Left renal pelvis (tissue), 4 donors: ENCODE data around the gene MYO15B. TPM values are rescaled to one million over a fixed set of nuclear protein-coding genes. Genes with fewer than 3 reads are reported as not detected.
A peak's percentile ranks its signal among the peaks of the same experiment; 100 is the strongest.

Source experiments
- DNase-seq, 4 donors: peaks; one replicate each; pipeline ENCODE4 v3.0.0-alpha.2; 2013; ENCODE audit warnings: low read depth in 4 of 4, low spot score in 3 of 4
- polyA plus RNA-seq, 4 donors: library from polyadenylated mRNA; unstranded; fragments of 120-200 nt; gene quantifications; one replicate each; pipeline ENCODE4 v1.2.1, GENCODE V29; 2013; ENCODE audit not compliant: insufficient read length in 4 of 4

MYO15B gene
- polyA plus RNA-seq, 4 donors, result 89.0 to 224 (median 182) TPM

DNA sequence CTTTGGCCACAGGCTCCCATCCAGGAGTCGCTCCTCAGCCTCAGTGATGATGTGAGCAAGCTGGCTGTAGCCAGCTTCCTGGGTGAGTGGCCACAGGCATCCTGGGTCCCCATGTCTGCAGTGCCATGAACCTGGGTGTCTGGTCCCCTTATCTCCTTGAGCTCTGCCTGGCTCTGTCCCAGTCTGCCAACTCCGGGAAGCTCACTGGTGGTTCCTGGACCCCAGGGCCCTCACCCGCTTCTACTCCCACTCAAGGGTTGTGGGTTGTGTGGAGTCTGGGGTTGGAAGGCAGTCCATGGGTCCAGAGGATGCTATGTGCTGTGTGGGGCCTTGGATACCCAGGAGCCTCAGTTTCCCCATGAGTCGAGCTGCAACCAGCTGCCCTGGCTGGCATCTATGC, 33.9 kb downstream of the MYO15B start:
- DNase-seq, result no peak

DNA sequence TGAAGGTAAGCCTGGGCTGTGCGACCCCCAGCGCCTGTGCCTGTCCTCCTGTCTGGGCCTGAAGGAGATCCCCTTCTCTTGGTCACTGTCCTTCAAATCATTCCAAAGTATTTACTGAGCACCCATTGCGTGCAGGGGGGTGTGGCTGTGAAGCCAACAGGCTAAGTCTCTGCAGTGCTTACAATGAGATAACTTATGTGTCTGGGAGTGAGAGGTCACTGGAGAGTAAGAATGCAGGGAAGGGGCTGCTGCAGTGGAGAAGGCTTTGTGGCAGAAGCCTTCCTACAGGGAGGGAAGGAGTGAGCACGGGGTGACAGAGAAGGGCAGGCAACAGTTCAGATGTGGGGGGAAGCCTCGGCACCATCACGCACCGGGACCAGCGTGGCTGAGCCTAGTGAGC, 34.5 kb downstream of the MYO15B start:
- no peak for DNase-seq

DNA sequence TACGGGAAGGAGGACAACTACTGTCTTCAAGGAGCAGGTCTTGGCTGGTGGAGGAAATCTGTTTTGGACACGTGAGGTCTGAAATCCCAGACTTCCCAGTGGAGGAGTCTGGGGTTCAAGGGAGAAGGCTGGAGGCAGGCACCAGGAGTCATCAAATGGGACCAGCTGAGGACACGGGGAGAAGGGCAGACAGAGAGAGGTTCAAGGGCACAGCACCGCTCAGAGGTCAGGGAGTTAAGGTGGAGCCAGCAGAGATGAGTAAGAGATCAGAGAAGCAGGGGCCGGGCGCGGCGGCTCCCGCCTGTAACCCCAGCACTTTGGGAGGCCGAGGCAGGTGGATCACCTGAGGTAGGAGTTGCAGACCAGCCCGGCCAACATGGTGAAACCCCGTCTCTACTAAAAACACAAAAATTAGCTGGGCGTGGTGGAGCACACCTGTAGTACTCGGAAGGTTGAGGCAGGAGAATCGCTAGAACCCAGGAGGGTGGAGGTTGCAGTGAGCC, 35.2 kb downstream of the MYO15B start:
- no peak for DNase-seq

DNA sequence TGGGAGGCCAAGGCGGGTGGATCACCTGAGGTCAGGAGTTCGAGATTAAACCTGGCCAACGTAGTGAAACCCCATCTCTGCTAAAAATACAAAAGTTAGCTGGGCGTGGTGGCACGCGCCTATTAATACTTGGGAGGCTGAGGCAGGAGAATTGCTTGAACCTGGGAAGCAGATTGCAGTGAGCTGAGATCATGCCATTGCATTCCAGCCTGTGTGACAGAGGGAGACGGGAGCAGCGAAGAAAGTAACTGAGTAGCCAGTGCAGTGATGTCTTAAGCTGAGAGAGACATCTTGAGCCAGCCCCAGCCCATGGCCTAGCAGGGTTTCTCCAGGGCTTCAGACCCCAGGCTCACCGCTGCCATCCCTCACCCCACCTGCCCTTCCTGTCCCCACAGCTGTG, 35.8 kb downstream of the MYO15B start:
- DNase-seq, result no peak

DNA sequence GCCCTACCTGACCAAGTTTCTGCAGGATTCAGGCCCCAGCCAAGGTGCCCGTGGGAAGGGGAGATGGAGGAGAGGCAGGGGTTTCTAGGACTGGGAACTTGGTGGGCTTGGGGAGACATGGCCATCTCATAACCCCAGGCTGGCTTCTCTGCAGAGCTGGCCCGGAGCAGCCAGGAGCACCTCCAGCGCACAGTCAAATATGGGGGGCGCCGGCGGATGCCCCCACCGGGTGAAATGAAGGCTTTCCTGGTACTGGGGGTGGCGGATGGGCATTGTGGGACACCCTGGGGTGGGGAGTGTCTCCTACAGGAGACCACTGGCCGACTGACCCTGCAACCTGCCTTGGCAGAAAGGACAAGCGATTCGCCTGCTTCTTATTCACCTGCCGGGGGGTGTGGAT, 36.4 kb downstream of the MYO15B start:
- no peak for DNase-seq

DNA sequence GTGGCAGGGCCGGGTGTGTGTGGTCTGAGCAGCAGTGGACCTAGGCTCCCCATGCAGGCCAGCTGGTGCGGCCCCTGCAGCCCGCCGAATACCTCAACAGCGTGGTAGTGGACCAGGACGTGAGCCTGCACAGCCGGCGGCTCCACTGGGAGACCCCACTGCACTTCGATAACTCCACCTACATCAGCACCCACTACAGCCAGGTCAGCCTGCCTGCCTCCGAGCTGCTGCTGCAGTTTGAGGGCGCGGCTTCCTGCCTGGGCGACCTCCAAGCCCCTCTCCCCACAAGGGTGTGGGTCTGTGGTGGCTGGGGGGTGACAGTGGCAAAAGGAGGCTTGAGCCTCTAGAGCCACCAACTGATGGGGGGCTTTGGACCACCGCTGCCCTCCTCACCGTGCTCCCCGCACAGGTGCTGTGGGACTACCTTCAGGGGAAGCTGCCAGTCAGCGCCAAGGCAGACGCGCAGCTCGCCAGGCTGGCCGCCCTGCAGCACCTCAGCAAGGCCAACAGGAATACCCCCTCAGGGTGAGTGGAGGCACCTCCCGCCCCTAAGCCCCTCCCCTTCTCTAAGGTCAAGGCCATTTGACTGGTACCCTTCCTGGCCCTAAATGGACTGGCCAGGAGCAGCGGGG, 37.2 kb downstream of the MYO15B start:
- DNase-seq, result no peak

DNA sequence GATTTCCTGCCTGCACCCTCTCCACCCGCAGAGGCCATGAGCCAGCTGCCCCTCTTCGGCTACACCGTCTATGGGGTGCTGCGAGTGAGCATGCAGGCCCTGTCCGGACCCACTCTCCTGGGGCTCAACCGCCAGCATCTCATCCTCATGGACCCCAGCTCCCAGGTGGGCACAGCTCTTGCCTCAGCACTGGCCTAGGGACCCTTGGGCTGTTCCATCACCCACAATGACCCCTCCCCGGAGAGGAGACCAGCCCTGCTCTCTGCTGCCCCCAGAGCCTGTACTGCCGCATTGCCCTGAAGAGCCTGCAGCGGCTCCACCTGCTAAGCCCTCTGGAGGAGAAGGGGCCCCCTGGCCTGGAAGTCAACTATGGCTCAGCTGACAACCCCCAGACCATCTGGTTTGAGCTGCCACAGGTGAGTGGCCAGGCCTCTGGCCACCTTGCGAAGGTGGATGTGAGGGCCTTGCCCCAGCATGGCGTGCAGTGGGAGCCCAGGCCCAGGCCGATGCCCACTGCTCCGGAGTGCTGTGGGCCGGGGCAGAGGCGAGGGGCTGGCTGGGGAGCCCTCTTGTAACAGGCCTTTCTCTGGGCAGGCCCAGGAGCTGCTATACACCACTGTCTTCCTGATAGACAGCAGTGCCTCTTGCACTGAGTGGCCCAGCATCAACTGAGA, 38.4 kb downstream of the MYO15B start:
- DNase-seq, result no peak

DNA sequence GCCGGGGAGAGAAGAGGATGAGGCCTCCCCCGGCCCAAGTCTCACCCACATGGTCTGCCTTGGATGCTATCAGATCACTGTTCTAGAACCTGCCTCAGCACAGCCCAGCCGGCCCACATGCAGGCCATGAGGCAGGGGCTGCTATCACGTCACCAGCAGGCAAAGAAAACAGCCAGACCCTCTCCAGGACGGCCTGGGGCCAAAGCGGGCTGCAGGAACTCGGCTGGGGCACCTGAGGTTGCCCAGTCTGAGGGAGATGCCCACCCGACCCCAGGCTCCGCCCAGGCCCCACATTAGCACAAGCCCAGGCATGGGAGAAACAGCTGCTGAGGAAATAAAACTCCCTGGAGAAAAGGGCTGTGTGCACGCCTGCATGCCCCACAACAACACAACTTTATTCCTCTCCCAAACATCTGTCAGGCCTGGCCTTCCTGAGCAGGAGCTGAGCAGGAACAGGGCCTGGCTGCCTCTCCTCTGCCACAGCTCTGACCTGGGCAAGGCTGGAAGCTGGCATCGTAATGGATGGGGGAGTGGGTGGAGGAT, 39.0 kb downstream of the MYO15B start:
- DNase-seq, result no peak

DNA sequence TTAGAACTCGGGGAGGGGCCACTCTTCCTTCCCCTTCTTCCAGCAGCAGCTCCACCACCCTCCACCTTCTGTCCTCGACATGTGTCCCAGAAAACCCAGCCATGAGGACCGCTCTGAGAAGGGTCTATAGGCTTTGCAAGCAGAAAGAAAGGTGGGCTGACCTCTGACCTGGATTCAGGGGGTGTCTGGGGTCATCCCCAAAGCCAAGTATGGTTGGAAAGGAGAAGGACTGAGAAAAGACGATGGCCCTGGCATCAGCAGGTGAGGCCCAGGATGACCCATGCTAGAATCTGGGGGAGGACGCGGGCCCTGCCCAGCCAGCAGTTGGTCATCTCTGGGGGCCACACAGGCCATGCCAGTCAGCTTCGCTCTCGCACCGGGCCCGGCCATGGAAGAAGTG, 39.5 kb downstream of the MYO15B start:
- DNase-seq, result no peak

DNA sequence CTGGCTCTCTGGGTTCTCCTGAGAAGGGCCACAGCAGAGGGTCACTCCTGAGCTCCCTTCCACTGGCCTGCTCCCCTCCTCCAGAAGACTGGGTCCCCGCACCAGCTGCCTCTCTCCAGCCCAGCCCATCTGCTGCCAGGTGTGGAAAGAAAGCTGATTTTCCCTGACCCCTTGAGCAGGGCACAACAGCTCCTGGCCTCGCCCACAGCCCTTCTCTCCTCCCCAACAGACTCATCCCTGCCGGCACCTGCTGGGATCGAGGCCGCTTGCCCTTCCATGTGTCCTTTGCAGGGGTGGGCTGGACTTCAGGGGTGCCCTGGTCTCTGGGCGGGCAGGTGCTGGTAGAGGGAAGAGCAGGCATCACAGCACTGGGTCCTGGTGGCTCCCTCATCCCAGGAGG, 40.8 kb downstream of the MYO15B start:
- no peak for DNase-seq

DNA sequence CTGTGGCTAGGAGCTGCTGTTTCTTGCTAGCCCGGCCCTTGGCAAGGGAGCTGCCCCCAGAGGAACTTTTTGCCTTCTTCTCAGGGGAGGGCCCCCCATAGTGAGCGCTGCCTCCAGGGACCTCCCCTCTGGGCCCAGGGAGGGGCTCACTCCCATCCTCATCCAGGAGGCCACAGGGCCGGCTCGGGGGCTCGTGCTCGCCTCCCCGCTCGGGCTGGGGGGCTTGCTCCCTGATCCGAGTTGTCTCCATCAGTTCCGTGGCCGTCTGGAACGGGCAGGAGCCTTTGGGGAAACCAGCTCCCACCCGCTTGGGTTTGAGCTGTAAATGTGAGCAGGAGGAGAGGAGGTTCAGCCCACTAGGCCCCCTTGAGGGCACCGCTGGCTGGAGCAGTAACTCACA, 41.6 kb downstream of the MYO15B start:
- DNase-seq, result no peak

DNA sequence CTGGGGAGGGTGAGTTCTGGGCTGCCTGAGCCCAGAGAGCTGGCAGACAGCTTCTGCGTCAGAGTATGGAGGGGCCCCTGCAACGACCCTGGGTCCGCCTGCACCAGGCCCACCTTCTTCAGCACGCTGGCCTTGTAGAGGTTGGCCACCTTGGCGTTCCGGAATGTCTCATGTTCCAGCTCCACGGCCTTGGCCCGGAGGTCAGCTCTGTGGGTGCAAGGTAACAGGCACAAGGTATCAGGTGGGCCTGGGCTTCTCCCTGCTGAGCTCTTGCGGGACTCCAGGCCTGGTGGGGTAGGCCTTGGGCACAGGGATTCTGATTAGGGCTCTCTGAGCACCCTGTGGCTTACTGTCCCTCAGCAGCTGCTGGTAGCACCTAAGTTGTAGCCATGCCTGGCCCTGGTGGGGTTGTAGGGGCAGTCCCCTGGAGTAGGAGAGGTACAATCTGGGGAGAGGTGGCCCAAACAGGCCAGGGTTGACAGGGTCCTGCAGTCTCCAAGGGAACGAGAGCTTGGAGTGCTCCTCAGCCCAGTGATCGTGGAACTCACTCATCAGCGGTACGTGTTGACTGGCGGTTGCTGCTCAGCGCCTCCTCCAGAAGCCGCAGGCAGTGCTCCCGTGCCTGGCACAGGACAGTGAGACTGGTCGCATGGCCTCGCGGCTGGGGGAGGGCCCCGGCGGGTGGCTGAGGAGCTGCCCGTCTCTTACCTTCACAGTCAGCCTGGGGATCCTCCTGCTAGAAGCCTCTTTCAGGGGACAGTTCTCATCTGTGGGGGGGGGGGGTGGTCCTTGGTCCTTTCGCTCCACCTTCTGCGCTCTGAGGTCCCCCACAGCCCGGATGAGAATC, 42.7 kb downstream of the MYO15B start:
- no peak for DNase-seq

DNA sequence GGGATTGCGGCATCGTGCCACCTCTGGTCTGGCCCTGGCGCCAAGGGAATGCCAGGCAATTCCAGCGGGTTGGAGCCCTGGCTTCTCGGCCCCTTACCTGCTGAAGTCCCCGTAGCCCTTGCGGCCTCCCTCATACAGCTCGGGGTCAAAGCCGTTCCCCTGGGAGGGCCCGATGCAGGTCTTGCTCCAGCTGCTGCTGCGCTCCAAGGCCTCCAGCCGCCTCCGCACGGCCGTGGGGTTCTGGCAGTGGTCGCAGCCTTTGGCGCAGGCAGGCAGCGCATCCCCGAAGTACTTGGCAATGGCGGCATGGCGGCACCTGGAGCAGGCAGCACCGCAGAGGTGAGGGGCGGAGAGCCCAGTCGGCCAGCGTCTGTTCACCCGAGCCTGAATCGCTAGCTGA, 43.8 kb downstream of the MYO15B start:
- no peak for DNase-seq

DNA sequence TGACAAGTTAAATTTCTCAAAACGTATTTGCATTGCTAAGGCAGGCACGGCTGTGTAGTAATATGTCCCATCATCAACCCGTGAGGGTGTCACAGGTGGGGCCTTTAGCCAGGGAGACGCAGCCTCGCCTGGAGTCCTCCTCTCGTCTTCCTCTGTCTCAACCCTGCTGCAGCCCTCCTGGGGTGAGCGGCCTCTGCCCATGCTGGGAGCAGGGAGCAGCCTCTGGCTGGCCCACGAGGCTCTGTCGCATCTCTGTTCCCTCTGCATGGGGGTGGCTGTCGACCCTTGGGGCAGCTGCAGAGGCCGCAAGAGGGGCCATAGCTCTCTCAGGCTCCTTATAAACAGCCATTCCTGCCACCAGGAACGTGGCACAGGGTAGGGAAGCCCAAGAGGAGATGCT, 44.8 kb downstream of the MYO15B start:
- no peak for DNase-seq

DNA sequence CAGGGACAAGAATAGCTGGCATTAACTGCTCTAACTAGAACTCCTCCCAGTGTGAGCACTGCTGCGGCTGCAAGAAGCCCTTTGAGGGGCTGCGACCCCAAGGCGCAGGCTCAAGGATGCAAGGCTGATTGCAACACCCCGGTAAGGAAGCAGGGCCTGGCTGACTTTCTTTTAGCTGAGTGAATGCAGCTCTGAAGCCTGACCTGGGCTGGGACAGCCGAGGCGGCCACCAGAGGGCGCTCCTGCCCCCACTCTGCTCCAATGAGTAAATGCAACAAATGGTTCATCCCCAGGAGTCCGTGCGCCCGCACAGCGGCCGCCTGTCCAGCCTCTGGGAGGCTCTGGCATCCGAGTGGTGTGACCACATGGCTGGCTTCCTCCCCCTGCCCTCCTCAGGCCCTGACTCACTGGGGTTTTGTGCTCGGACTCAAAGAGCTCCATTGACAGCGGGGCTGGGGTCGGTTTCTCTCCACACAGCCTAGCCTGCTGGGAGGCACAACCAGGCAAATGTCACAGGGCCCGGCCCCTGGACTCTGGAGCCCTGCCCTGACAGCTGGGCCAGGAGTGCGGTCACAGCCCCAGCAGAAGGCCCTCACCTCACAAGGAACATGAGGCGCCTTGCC, 45.4 kb downstream of the MYO15B start, which contains the start of gene SMIM5:
TSS of gene SMIM5 (plus strand) at position 572 of the 623 bp plus-strand sequence. CDS start 6,768 bp downstream, outside the sequence.
- peak in 2 of 4 donors; percentile 59 to 65 for DNase-seq

DNA sequence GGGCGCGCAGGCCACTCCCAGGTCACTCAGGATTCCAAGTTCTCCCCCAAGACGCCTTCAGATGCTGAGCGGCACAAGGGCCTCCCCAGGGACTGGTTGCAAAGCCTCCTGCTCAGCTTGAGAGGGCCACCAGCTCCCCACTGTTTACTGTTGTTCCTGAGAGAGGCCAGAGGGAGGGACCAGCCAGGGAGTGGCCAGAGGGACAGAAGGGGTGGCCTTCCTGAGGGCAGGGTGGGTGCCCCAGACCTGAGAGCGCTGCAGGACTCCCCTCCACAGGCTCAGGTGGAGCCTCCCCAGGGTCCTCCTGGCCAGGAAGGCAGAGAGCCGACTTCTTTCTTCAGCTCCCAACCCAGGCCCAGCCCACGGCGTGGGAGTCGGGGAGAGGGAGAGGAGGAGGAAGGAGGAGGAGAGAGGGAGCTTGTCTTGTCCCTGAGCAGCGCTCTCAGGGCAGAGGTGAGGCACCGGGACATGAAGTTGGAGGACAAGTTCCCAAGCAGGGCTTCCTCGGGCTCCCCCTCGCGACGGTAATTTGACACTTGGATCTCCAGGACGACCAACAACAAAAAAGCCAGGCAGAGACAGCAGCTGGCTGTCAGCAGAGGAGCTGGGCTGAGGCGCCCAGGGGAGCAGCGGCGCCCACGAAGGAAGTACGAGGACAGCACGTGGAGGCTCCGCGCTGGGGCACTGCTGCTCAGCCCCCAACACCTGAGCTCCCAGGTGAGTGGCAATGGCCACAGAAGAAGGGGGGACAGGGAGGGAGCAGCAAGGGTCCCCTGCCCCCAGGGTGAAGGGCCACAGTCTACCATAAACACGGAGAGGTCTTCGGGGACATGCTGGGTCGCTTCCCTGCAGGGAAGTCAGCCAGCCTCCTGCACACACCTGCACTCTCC, 46.1 kb downstream of the MYO15B start:
- DNase-seq, result peak; percentile 88 to 95 (median 91)

DNA sequence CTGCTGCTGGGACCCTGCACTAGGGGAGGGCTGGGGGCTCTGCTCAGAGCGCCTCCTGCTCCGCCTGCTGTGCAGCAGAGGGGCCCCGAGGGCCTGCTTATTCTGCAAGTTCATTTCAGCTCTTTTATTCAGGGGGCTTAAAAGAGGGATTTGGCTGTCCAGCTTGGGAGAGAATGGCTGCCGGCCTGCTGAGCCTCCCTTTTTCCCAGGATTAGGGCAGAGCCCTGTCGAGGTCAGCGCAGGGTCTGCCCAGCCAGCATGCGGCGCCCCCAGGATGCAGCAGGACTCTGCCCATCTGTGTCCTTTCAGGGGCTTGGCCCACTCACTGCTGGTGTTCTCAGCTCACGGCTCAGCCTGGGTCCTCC, 46.8 kb downstream of the MYO15B start:
- no peak for DNase-seq

DNA sequence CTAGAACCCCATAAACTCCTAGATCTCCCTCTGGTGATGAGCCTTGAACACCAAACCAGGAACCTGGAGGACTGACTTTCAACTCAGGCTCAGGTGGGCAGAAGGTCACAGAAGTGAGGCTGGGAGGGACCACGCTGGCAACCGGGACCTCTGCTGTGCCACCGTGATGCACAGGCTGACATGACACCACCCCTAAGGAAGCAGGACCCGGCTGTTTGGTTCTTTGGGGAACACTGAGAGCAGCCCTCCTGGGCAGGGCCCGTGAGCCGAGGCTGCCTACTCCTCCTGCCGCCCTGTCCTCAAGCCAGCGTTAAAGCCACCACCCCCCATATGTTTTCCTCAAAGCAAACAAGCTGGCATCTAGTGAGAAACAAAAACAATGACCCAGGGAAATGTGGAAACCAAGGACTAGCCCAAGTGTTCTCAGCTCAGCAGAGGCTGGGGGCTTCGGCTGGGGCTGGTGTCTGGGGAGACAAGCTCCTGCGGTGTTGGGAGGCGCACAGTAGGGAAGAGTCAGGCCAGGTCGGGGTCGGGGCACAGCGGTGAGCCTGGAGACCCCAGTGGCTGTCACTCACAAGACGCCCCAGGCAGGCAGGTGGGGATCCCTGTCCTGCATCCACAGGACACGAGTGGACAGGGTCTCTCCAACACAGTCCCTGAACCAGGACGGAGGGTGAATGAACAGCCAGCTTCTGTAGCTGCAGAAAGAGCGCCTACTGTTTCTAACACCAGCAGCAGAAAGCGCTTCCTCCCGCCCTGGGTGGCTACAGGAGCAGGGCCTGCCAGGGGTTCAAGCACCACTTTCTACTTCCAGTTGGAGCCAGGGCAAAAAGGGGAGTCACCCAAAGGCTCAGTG, 47.4 kb downstream of the MYO15B start:
- DNase-seq, result no peak
